Measurements from ENCODE around the gene ATF6.

DNA sequence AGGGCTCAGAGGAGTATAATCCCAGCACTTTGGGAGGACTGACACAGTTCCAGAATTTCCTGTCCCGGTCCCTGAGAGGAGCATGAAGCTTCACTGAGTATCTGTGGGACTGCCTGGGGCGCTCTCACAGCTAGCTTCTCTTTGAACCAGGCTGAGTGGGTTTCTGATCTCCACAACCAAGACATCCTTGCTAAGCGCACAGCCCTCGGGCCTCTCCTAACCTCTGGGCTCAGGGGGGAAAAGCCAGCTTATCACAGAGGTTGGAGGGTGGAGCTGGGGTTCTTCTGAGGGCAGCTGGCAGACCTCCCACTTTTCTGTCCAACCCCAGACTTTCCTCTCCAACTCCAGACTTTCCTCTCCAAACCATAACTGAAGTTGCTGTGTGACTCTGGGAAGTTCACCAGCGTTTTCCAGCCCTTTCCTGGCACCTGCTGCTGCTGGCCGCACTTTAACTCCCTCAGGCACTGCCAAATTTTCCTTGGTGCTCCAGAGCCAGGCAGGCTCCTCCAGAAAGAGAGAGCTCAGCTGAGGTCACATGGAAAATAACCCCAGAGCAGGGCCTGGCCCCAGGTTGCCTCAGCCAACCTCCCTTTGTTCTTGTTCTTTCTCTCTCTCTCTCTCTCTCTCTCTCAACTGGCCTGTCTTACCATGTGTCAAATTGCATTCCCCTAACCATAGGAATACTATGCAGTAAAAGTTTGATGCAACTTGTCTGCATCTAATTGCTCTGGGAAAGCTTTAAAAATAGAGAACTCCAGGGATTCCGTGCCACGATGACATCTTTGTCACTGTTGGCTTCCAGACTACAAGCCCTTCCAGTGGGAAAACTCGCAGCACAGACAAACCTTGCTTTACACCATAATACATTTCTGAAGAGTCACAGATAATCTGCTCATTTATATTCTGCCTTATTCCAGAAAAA, 208.1 kb downstream of the ATF6 start:
- TF ChIP-seq, protein P1, sequence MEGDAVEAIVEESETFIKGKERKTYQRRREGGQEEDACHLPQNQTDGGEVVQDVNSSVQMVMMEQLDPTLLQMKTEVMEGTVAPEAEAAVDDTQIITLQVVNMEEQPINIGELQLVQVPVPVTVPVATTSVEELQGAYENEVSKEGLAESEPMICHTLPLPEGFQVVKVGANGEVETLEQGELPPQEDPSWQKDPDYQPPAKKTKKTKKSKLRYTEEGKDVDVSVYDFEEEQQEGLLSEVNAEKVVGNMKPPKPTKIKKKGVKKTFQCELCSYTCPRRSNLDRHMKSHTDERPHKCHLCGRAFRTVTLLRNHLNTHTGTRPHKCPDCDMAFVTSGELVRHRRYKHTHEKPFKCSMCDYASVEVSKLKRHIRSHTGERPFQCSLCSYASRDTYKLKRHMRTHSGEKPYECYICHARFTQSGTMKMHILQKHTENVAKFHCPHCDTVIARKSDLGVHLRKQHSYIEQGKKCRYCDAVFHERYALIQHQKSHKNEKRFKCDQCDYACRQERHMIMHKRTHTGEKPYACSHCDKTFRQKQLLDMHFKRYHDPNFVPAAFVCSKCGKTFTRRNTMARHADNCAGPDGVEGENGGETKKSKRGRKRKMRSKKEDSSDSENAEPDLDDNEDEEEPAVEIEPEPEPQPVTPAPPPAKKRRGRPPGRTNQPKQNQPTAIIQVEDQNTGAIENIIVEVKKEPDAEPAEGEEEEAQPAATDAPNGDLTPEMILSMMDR (IDR thresholded peaks at IDR 0.05; ENCODE audit: low read depth, low read length, poor library complexity, severe bottlenecking): no peak
- no peak for TF ChIP-seq EZH2phosphoT487 (IDR thresholded peaks at IDR 0.05; ENCODE audit: borderline replicate concordance, low read length)

Data from DOHH2 (cell line).